Stimulated activated CD4-positive, alpha-beta T cell treated with anti-CD3 and anti-CD28 coated beads, Interleukin-4, amount 100 ng/mL, for 24 hours (primary cell): Measurements from ENCODE around the gene PAX5.

Experiments used
- DNase-seq: peaks from one replicate; pipeline ENCODE4 v3.0.0-alpha.2; 2020

The PAX5 gene

DNA sequence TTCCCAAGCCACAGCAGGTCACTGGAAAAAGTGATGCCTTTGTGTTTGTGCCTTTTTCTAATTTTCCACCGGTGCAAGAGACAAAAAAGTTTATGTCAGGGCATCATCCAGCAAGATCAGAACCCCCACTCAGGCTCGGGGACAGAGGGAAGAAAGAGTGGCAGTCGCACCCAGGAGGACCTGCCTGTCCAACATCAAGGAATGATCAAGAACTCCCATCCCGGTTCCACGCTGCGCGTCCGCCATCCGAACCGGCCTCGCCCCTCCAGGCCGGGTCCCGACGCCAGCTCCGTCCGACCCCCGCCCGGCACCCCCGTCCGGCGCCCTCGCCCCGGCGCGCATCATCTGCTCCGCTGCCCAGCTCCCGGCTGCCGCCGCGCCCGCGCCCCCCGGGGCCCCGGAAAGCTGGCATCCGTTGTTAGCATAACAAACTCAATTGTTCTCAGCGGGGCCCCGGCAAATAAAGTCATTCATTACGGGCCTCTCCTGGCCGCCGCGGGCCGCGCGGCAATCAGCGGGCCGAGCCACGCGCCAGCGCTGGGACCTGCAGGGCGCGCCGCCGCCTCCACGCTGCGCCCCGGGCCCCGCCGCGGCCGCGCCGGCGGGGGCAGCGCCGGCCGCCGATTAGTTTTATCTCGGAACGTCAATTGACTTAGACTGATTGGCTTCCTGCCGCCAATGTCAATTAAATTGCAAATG lies 48.1 kb downstream of the PAX5 start:
- DNase-seq, result no peak

DNA sequence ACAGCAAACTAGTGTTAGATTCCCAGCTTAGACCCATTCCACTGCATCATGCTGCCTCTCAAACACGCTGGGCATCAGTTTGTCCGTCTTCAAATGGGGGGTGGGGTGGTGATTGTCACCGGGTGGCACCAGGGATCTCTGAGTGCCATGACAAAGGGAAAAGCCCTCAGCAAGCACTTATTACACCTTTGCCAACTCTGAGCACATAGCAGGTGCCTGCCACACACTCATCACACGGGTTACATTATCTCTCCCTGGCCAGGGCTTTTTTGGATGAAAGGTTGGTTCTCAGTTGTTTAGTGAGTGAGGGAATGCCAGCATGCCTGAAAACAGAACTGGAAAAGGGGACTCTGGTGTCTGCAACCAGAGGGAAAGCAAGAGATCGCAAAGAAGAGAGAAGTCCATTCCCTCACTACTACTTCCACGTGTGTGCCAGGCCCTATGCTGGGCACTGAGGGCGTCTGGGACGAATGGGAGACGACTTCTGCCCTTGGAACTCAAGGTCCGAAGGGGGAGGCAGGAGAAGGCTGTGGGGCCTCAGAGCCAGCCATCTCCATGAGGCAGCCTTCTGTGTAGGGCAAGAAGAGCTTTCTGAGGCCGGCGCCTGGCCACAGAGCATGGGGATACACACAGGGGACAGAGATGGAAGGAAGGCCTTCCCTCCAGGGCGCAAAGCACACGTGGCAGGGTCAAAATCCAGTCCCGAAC lies 48.9 kb downstream of the PAX5 start:
- DNase-seq, result no peak

DNA sequence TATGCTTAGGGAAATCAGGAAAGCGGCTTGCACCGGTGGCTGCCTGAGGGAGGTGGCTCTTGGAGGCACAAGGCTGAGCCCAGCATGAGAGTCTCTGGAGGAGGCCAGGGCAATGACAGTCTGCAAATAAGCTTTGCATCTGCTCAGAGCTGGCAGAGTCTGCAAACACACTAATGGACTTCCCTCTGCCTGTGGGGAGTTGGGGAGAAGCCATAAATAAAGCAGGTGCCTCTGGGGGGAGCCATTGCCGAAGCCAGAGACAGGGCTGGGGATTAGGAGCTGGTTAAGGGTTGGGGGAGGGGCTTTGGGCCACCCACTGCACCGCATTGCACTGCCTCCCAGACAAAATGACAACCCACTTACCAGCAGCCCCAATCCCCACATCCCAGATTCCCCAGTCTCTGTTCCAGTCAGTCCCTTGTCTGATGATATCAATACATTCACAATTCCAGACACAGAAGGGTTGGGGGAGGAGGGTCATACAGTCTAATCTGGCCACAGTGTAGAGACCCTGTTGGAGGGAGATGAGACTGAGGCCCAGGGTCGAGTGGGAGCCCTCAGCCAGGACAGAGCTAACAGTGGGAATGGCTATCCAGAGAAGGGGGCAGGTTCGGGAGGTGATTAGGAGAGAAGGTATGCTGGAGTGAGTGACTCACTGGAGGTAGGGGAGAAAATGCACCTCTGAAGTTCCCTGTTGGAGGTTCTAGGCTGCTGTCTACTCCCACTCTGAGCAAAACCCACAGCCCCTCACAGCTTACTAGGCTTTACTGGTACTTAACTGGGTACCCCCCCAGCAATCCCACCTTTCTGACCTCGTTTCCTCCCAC lies 53.7 kb downstream of the PAX5 start:
- no peak for DNase-seq

DNA sequence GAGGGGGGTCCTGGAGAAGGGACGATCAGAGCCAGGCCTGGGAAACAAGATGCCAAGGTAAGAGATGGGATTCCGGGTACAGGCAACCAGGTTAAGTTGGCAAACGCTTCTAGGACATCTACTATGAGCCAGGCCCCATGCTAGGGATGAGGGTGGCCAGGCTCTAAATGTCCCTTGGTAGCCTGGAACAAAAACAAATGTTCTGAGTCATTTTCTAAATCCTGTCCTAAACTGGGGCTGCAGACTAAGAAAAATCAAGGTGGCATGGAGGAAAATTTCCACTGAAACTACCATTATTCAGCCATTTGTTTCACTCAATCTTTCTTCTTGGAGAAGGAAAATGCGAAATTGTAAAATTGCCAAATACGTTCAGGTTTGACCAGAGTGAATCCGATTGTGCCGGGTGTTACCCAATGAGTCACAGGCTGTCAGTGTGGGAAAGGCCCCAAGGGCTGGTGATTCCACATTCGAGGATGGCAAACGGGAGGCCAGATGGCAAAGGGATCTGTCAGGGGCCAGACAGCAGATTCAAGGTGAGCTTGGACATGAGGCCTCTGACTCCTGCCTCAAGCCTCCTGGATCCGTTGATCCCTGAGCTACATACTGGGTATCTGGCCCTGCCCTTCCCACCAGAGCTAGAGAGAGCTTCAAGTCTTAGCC lies 57.6 kb downstream of the PAX5 start:
- no peak for DNase-seq

DNA sequence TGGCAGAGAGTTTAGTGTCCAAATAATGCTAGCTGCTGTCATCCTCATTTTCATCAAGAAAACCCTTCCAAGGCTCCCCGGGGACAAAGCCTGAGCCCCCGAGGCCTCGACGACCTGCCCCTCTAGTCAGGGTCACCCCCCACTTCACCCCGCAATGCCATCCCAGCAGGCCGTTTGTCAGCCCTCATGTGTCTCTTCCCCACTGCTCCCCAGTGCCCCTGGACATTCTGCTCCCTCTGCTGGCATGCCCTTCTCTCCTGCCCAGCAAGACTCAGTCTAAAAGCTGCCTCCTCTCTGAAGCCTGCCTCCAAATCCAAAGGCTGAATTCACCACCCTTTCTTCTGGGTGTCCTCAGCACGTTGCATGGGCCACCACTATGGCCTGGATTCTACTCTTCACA lies 59.3 kb downstream of the PAX5 start:
- no peak for DNase-seq

DNA sequence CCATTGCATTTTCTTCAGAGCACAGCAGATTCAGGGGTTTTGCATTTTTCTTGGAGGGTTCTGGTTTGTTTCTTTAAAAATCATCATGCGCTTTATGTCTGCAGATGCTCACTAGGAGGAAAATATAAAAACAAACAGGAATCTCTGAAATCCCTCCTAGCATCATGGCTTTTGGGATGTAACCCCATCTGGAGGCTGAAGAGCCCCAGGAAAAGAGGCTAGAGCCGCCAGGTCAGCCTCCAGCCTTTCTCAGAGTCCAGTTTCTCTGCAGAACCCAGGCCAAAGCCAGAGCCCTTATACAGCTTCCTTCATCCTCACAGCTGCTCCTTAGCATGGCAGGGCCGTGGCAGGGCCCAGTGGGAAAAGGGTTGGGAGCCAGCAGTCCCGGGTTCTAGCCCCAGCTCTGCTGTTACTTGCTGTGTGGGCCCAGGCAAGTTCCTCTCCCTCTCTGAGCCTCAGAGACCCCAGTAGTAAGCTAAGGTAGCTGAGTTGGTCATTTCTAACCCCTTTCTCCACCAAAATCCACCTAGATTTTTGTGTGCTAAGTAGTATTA lies 62.1 kb downstream of the PAX5 start:
- DNase-seq, result no peak

DNA sequence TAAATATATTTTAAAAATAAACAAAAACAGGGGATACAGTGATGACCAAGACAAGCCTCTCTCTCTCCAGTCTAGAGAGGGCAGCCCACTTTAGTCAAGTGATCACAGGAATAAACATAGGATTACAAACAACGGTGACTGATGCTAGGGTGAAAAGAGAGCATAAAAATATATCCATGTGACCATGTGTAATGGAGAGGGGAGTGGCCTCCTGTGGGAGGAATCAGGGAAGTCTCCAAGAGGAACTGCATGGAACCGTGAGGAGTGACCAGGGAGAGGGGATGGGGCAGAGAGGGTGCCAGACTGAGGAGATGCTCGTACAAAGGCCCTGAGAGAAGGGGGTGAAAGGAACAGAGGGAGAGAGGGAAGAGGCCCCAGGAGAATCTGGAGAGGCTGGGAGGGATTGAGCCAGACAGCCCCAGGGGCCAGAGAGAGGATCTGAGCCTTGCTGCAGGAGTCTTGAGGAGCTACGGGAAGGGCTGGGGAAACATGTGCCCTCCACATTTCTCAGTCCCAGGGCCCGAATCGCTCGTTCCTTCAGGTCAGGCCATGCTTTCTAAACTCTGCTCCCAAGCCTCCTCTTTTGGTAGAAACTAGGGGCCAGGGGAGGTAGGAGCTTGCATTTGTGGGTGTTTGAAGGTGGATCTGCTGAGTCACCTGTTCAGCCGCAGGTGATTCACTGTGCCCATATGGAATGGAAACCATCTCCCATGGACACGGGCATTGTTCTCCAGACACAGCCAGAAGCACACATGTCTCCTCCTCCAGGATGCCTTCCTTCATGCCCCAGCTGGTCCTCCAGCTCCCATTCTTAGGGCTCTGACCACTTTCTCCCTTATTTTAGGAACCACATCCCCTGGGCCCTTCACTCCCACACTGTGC lies 63.8 kb downstream of the PAX5 start:
- no peak for DNase-seq

DNA sequence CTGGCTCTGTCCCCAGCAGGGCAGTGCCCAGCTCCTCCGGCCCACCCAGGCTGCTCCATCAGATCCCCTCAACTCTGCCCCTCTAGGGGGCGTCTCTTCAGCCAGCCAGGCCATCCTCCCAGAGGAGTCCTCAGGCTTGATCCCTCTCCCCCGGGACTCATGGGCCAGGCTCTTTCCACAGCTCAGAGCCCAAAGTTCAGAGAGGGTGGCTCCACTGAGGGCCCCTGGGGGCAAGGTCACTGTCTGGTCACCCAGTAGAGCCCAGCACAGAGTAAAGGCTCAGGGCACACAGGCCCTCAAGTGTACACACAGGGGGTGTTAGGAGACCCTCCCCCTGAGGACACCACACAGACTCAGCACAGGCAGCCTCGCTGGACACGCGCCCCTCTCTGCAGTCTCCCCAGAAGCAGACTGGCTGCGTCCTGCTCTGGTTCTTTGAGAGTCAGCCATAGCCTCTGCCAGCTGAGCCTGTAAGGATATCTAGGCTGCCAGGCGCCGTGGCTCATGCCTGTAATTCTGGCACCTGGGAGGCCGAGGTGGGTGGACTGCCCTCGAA lies 64.8 kb downstream of the PAX5 start:
- no peak for DNase-seq

DNA sequence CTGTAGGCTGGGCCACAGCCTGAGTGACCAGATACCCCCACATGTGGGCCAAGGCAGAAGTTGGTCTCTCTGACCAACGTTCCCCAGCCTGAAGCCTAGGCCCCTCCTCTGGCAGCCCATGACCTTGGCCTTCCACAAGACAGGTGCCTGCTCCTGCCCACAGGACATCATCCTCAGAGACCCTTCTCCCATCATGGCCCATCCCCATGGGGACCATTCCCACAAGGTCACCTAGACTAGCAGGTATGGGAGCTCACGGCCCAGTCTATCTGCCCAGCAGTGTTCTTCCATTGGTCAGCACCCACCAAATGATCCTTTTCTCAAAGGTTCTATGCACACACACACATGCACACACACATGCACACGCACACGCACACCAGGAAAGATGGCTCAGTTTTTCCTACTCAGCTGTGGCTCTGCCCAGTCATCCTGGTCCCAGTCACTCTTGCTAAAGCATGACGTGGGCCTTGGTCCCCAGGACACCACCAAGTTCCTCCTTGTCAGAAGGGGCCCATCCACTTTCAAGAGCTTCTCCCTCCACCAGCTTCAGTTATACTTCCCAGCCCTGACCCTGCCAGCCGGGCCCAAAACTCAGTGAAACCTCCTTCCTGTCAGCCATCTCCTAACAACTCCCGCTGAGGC lies 65.4 kb downstream of the PAX5 start:
- DNase-seq, result no peak

DNA sequence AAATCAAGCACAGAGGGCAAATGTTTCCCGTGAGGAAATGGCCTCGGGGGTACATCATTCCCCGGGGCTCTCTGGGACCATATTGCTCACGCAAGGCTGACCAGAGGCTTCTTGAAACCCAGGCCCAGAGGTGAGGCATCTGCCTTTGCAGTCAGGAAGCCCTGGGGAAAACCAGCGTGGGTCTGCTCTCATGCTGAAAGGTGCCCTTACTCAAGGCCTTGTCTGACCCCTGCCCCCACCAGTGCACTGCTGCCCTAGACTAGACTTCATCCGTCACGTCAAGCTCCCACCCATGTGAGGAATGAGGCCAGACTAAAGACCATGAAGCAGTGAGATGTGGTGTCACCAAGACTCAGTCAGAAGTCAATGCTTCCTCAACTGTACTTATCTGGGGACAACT lies 66.1 kb downstream of the PAX5 start:
- no peak for DNase-seq

DNA sequence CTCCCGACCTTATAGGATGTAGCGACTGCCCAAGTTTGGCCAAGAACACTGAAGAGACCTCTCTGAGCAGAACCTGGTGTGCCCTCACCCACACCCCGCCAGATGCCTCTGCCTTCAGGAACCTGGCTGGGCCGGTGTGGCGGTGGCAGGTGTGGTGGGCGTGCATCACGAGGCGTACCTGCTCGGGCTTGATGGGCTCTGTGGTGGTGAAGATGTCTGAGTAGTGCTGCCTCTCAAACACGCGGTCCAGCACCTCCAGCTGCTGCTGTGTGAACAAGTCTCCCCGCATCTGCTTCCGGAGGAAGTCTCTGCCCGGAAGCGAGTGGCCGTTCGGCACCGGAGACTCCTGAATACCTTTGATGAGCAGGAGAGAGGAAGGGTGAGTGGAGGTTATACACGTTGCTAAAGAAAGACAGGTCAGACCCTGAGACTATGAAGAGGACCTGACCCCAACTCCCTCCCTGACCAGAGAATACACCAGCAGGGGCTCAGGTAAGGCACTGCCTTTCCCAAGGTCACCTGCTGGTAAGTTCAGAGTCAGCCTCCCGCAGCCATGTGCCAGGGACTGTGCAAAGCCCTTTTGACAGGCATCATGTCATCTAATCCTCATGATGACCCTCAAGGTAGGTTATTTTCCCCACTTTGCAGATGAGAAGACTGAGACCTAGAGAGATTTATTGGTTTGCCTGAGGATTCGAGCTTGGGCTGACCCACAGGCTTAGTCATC lies 67.5 kb downstream of the PAX5 start:
- DNase-seq, result no peak

DNA sequence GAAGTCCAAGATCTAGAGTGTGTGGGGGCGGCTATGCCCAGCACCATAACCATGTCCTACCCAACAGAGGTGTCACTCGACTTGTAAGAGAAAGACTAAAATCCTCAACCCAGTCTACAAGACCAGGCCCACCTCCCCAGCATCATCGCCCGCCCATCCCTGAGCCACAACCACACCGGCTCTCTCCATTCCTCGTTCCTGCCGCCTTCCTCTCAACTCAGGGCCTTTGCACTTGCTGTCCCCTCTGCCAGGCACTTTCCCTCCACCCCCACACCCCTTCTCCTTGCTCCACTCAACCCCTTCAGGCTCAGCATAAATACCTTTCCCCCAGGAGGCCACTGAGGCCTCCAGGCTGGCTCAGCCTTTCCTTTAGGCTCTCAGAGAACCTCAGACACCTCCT lies 69.3 kb downstream of the PAX5 start:
- DNase-seq, result no peak

DNA sequence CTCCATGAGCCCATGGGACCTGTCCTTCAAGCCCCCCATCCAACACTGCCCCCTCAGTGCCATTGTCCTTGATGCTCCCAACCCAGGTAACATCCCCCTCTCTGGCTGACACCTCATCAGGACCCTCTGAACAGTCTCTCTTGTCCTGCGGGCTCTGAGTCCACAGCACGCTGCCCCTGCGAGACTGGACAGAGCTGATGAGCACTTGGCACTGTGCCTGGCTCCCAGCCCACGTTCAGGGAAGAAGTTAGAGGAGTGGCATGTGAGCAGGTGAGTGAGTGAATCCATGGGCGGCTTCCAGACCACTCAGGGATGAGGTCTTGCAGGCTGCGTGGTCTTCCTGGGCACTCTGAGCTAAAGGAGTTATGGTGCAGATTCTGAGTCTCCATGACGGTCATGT lies 70.7 kb downstream of the PAX5 start:
- DNase-seq, result no peak

DNA sequence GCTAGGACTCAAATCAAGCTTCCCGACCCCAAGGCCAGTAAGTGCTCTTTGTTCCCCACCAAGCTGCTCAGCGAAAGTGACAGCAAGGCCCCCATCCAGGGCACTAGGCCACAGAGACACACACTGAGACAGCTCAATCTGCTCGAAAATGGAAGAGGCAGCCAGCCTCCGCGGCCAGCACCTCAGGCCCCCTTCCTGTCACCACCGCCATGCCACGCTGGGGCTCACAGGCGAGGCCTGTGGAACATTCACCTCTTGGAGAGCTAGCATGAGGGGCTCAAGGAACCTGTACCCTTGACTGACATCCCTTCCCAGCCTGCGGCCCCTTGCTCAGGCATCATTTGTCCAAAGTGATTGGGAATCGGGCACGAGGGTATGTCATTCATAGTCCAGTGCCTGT lies 71.4 kb downstream of the PAX5 start:
- no peak for DNase-seq

DNA sequence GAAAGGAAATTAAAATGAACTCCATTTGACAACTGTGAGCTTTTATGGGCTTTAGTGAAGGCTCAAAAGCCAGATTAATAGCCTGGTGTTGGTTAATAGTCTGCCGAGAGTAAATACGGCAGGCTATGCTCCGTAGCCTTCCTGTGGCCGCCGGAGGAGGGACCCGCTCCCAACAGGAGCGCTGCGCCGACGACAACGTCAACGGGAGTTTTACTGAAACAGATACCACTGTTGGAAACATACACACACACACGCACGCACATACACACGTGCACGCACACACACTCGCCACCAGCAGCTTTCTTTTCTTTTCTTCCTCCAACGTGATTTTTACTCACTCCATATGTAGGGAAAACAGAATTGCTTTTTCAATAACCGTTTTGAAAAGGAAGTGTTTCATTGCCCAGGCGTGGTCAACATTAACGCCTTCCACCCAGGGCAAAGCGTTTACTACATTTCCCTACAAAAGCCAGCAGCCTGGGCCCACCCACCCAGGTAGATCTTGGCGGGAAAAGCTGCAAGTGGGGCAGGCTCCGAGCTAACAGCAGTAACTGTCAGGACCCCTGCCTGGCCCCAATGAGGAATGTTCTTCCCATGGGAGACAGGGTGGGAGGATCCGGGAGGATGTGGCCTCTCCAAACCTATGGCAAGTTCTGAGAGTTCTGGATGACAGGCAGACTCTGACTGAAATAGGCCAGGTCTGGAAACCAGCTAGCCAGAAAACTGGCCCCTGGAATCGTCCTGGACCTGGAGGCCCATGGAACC lies 72.3 kb downstream of the PAX5 start:
- no peak for DNase-seq

DNA sequence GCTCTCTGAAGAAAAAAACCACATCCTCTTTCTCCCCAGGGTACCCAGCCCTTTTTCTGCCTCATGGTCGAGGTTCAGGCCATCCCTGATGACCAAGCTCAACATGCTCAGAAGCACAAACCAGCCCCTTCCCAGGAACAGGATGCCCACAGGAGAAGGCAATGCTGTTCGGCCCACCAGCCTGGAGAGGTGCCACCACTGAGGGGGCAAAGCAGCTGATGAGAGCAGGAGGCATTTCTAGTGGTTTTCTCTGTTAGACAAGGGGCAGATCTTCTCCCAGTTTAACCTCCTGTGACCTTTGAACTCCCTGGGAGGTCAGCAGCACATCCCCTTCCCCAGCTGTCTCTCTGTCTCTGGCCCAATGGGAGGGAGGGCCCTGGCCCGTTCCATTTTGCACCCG lies 73.0 kb downstream of the PAX5 start:
- DNase-seq, result no peak

DNA sequence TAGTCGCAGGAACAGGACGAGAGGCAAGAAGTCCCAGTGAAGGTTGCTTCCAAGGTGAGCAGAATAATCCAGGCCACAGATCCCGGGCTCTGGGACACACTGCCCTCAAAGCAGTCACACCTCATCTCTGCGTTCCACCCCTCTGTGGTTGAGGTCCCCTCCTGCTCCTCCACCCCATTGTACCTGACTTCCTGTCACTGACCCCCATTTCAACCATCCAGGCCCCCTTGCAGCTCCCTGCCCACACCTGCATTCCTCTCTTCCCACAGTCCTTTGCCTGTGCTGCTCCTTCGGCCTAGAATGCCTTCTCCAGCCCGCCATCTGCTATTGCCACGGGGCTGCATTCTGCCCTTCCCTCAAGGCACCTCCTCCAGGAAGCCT lies 73.5 kb downstream of the PAX5 start:
- no peak for DNase-seq

DNA sequence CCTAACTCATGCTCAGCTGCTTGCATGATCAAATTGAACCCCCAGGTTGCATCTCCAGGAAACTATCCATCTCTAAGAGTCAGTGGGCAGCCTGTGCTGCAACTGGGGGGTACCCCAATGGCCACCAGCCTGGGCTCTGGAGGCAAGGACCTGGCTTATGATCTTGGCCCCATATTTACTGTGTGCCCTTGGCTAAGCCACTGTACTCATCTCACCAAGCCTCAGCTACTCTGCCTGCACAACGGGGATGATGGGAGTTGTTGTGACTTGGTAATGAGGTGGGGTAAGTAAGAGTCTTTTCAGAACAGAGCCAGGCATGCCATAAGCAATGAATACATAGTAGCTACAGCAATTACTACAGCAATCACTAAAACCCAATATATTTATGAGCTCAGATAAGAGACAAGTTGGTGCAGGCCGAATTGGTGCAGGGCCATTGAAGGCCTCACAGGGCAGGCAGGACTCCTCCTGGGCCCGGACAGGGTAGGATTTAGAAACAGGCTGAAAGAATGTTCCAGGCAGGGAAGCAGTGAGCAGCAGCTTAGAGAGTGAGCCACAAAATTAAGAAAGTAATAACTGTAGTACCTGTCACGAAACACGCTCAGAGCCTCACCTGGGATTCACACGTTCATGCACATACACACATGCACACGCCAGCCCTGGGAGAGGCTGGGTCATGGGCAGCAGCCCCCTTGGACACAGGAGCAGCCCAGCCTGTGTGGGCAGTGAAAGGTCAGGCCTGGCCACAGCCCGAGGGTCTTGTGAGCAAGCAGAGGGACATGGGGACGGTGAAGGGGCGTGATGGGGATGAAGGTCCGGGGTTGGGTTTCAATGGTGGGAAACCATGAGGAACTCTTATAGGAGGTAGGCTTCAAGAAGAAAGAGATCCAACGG lies 74.1 kb downstream of the PAX5 start:
- no peak for DNase-seq

DNA sequence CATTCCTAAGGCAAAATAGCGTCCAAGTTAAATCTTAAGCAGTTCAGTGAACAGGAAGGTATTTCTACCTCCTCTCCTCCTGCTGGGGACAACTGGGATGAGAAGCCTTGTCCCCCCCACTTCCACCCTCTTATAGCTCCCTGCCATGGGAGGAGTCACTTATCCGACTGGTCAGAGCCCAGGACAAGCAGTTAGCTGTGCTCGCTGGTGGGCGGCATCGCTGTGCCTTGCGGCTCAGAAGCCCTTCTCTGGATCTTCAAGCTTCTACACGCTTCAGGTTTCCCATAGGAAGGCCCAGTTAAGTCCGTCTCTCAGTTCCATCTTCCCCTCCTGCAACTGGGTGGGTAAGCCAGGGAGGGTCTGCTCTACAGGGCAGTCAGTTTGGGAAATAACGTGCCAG lies 77.2 kb downstream of the PAX5 start:
- DNase-seq, result no peak
